Transverse colon (tissue), 4 donors: ENCODE measurements around the gene TGFBI. TPM values are rescaled to one million over a fixed set of nuclear protein-coding genes. Genes with fewer than 3 reads are reported as not detected.

Experiments
- DNase-seq: peaks from one replicate; pipeline ENCODE4 v3.0.0-alpha.2; 2019
- H3K27ac ChIP-seq, 4 donors: fragments of 200-600 bp; sonication (generic); 2 replicates each; pipeline ENCODE4 v1.5.1; 2016 to 2018; ENCODE audit warnings: inconsistent platforms in 4 of 4
- H3K27me3 ChIP-seq: fragments of 200-600 bp; sonication (generic); 2 replicates; pipeline ENCODE4 v1.5.1; 2017; ENCODE audit warnings: inconsistent platforms
- H3K36me3 ChIP-seq, 4 donors: fragments of 200-600 bp; sonication (generic); 2 replicates each; pipeline ENCODE4 v1.5.1; 2017 to 2019; ENCODE audit warnings: inconsistent platforms in 4 of 4
- H3K4me1 ChIP-seq, 4 donors: fragments of 200-600 bp; sonication (generic); 2 replicates each; pipeline ENCODE4 v1.5.1; 2017 to 2020; ENCODE audit warnings: inconsistent platforms in 4 of 4
- H3K4me3 ChIP-seq, 4 donors: fragments of 200-600 bp; sonication (generic); 1 replicate in 1 of 4; 2 replicates in 3 of 4; pipeline versions ENCODE4 v1.5.1 to v1.6.1; 2017 to 2019; ENCODE audit warnings: inconsistent platforms in 4 of 4
- H3K9me3 ChIP-seq, 2 donors: fragments of 200-600 bp; sonication (generic); 2 replicates each; pipeline ENCODE4 v1.5.1; 2017 to 2019; ENCODE audit warnings: inconsistent platforms in 2 of 2
- EP300 ChIP-seq: sonication (generic); formaldehyde crosslinking; IDR thresholded peaks from one replicate; pipeline ENCODE4 v1.6.1; 2017; ENCODE audit warnings: antibody characterized with exemption, low read depth
- POLR2A ChIP-seq: fragments of 450-650 bp; IDR thresholded peaks from one replicate; pipeline ENCODE4 v1.6.1; 2016; ENCODE audit warnings: antibody characterized with exemption, mild to moderate bottlenecking, moderate library complexity
- POLR2AphosphoS5 ChIP-seq, 3 donors: sonication (generic); formaldehyde crosslinking; IDR thresholded peaks; one replicate each; pipeline ENCODE4 v1.6.1; 2016; ENCODE audit warnings: antibody characterized with exemption in 3 of 3
- WGBS, 2 donors: methylation state at CpG; one replicate each; pipeline ENCODE4 v1.1.5; 2018; ENCODE audit warnings: low coverage in 1 of 2; 5-methylcytosine and 5-hydroxymethylcytosine counted together
- in situ Hi-C, 4 donors: fragments of 200-750 bp; cut with MboI; loops; one replicate each; pipeline versions ENCODE4 v1.15.0 to v1.15.1; 2017; ENCODE audit warnings: low sequenced_read_pairs in 3 of 4, low pct_ligation_motif_present in 1 of 4, low pct_unique_long_range_greater_than_20kb in 1 of 4
- intact Hi-C: fragments of 100-400 bp; cut with DNase I; formaldehyde crosslinking; loops from one replicate; pipeline ENCODE4 v1.15.1; 2023; ENCODE audit warnings: low total_unique reads
- total RNA-seq, 4 donors: library from RNA; depleted of rRNA; stranded (reverse); fragments of >200 nt; gene quantifications; one replicate each; pipeline ENCODE4 v1.1.0, GENCODE V29; 2016
- TF ChIP-seq, protein P1 (sequence below), 5 experiments: fragments of 200-600 bp in 3 of 5; fragments of 450-650 bp in 2 of 5; sonication (generic) in 3 of 5; IDR thresholded peaks; 1 replicate in 2 of 5; 2 replicates in 3 of 5; pipeline ENCODE4 v1.5.1; 2016 to 2017; ENCODE audit warnings: antibody characterized with exemption in 5 of 5, inconsistent platforms in 3 of 5, mild to moderate bottlenecking in 2 of 5, moderate library complexity in 1 of 5

TGFBI gene
- total RNA-seq, 4 donors from 2014 or later, result 22.4 to 79.6 (median 29.8) TPM

- in situ Hi-C loops, result no loop called here
- no peaks in the 10 kb centered on the region for H3K27me3 ChIP-seq
- TF ChIP-seq, protein P1, sequence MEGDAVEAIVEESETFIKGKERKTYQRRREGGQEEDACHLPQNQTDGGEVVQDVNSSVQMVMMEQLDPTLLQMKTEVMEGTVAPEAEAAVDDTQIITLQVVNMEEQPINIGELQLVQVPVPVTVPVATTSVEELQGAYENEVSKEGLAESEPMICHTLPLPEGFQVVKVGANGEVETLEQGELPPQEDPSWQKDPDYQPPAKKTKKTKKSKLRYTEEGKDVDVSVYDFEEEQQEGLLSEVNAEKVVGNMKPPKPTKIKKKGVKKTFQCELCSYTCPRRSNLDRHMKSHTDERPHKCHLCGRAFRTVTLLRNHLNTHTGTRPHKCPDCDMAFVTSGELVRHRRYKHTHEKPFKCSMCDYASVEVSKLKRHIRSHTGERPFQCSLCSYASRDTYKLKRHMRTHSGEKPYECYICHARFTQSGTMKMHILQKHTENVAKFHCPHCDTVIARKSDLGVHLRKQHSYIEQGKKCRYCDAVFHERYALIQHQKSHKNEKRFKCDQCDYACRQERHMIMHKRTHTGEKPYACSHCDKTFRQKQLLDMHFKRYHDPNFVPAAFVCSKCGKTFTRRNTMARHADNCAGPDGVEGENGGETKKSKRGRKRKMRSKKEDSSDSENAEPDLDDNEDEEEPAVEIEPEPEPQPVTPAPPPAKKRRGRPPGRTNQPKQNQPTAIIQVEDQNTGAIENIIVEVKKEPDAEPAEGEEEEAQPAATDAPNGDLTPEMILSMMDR (IDR thresholded peaks at IDR 0.05), result no peak
- no peak for TF ChIP-seq POLR2A
- TF ChIP-seq EP300, result no peak
- no peak for TF ChIP-seq POLR2AphosphoS5 (IDR thresholded peaks at IDR 0.05)
- intact Hi-C loops, result no loop called here
- DNase-seq, result no peak
- H3K9me3 ChIP-seq, result no peaks in the 10 kb centered on the region
- H3K27ac ChIP-seq, result peak overlapping the region in 2 of 4 donors; percentile 1 to 42
- peaks cover 0 to 3% (median 2%) of the 10 kb centered on the region in 4 donors for H3K4me1 ChIP-seq
- no peak overlapping the region for H3K4me3 ChIP-seq
- no peaks in the 10 kb centered on the region for H3K36me3 ChIP-seq
- 64 to 81% methylated on average over 7 to 8 of the region's 8 CpGs for WGBS, 2 donors
Observed at GRCh38 chr5:135999406-136000139, 29.2 kb upstream of the TGFBI start.

DNA sequence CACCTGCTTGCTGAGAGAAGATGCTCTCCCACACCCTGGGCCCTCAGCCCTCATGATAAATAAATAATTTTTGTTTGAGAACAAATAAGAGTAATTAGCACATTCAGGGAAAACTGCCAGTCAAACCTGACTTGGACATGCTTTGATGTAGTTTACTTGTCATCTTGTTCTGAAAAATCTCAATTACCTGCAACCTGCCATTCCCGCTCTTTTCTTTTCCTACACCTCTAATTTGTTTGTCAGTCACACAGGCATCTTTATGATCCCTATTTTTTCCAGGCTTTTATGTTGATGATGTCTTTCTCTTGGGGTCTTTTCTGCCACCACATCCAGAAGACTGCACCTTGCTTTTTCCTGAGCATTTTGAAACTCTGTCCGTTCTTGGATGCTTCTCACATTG lies 28.6 kb upstream of the TGFBI start:
- Histone ChIP-seq H3K9me3 (no peaks in the 10 kb centered on the region), H3K36me3 (no peaks in the 10 kb centered on the region), H3K4me3 (no peak overlapping the region), H3K27me3 (no peaks in the 10 kb centered on the region), H3K27ac (no peak overlapping the region), H3K4me1 (no peaks in the 10 kb centered on the region)
- DNase-seq, result no peak
- intact Hi-C loops (no loop called here), in situ Hi-C loops (no loop called here)
- no peak for TF ChIP-seq EP300
- TF ChIP-seq POLR2A, result no peak
- TF ChIP-seq, protein P1 (IDR thresholded peaks at IDR 0.05), result no peak
- no peak for TF ChIP-seq POLR2AphosphoS5 (IDR thresholded peaks at IDR 0.05)
- WGBS, 2 donors, result 89 to 95% methylated on average over 2 of the region's 2 CpGs

DNA sequence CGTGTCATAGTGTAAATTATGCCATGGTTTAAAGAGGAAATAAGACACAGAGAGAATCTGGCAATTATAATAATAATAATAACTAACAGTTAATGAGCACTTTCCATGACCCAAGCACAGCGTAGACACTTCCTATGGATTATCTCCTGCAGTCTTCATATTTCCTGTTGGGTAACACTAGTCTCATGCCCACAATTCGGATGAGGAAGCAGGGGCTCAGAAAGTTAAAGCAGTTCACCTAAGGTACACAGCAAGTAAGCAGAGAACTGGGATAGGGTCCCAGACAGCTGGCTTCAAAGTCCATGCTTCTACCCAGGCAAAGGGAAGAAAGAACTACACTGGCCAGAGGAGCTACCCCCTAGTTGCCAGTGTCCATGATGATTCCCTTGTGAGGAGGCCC lies 27.9 kb upstream of the TGFBI start:
- DNase-seq, result no peak
- 57 to 71% methylated on average over 3 of the region's 3 CpGs for WGBS, 2 donors
- no peak for TF ChIP-seq EP300
- no peak for TF ChIP-seq POLR2AphosphoS5 (IDR thresholded peaks at IDR 0.05)
- TF ChIP-seq, protein P1 (IDR thresholded peaks at IDR 0.05), result no peak
- TF ChIP-seq POLR2A, result no peak
- no peaks in the 10 kb centered on the region for H3K36me3 ChIP-seq
- in situ Hi-C loops (no loop called here), intact Hi-C loops (no loop called here)
- H3K27ac ChIP-seq, result no peak overlapping the region
- no peaks in the 10 kb centered on the region for H3K27me3 ChIP-seq
- H3K4me3 ChIP-seq, result no peak overlapping the region
- H3K4me1 ChIP-seq, result no peaks in the 10 kb centered on the region
- H3K9me3 ChIP-seq, result no peaks in the 10 kb centered on the region

GRCh38 chr5:136001466-136001981 lies 27.3 kb upstream of the TGFBI start:
- WGBS, 2 donors, result 20 to 60% methylated on average over 1 to 5 of the region's 5 CpGs
- intact Hi-C loops (no loop called here), in situ Hi-C loops (no loop called here)
- H3K4me3 ChIP-seq, result no peak overlapping the region
- H3K9me3 ChIP-seq, result no peaks in the 10 kb centered on the region
- DNase-seq, result no peak
- H3K36me3 ChIP-seq, result no peaks in the 10 kb centered on the region
- peaks cover 0 to 4% (median 0%) of the 10 kb centered on the region in 4 donors for H3K4me1 ChIP-seq
- no peak overlapping the region for H3K27ac ChIP-seq
- H3K27me3 ChIP-seq, result no peaks in the 10 kb centered on the region
- no peak for TF ChIP-seq POLR2A
